Measurements from ENCODE around the gene RPRML. TPM values are rescaled to one million over a fixed set of nuclear protein-coding genes. Genes with fewer than 3 reads are reported as not detected.
"Not testable (repeated sequence)": the region's sequence is repeated elsewhere in the genome, so short reads cannot be mapped to it uniquely, and the experiment has no call there.

RPRML gene
- total RNA-seq, 1 experiment from 2014 or later, result 1.3 TPM

- Histone ChIP-seq H4K5ac (ENCODE audit: insufficient read length, low read depth, low read length) (no peak overlapping the region), H3K79me2 (ENCODE audit: insufficient read depth, low read length) (no peaks in the 10 kb centered on the region), H3K9ac (ENCODE audit: extremely low read depth, insufficient read length, low read length) (no peak overlapping the region), H3K9me3 (ENCODE audit: control insufficient read depth, low read depth, low read length) (no peaks in the 10 kb centered on the region), H2BK20ac (ENCODE audit: low read depth, low read length, poor library complexity, severe bottlenecking) (no peak overlapping the region), H3K79me1 (ENCODE audit: insufficient read depth, low read depth, low read length, poor library complexity, severe bottlenecking) (no peaks in the 10 kb centered on the region), H4K20me1 (ENCODE audit: control insufficient read depth, insufficient read depth, insufficient read length) (no peaks in the 10 kb centered on the region), H2BK15ac (ENCODE audit: low read depth, low read length) (no peak overlapping the region), H3K27me3 (ENCODE audit: insufficient read depth, low read length) (no peaks in the 10 kb centered on the region), H3T11ph (ENCODE audit: low read length) (no peak overlapping the region), H2BK5ac (ENCODE audit: insufficient read length, low read length) (no peak overlapping the region), H3K23me2 (ENCODE audit: insufficient read length, low read depth, low read length, poor library complexity, severe bottlenecking) (no peaks in the 10 kb centered on the region), H2AFZ (ENCODE audit: low read length) (no peak overlapping the region), H3K27ac (ENCODE audit: insufficient read length, low read depth, low read length) (no peak overlapping the region), H3K4ac (ENCODE audit: low read depth, low read length) (no peak overlapping the region), H2BK120ac (ENCODE audit: low read depth, low read length, poor library complexity, severe bottlenecking) (no peak overlapping the region), H3K14ac (ENCODE audit: insufficient read depth, low read length) (no peak overlapping the region; the same call in 1 of the 2 replicates), H3K4me2 (ENCODE audit: insufficient read depth, insufficient read length, low read length) (no peak overlapping the region), H4K91ac (ENCODE audit: insufficient read length, low read depth, low read length) (no peak overlapping the region), H2AK5ac (ENCODE audit: insufficient read length, low read length) (no peak overlapping the region), H3K18ac (ENCODE audit: insufficient read length, low read depth, low read length) (no peak overlapping the region), H4K8ac (replicated peaks; ENCODE audit: insufficient read length, low read depth, low read length) (no peak overlapping the region), H2BK12ac (ENCODE audit: insufficient read length, low read depth, low read length) (no peak overlapping the region), H3K56ac (ENCODE audit: insufficient read length, low read depth, low read length) (no peak overlapping the region), H3K23ac (ENCODE audit: insufficient read length, low read depth, low read length) (no peak overlapping the region), H3K4me1 (ENCODE audit: insufficient read depth, low read length) (no peaks in the 10 kb centered on the region)
- DNase-seq, result no peak
- no peaks in the 10 kb centered on the region for H3K9me3 Mint-ChIP-seq
- TF ChIP-seq, protein P1, sequence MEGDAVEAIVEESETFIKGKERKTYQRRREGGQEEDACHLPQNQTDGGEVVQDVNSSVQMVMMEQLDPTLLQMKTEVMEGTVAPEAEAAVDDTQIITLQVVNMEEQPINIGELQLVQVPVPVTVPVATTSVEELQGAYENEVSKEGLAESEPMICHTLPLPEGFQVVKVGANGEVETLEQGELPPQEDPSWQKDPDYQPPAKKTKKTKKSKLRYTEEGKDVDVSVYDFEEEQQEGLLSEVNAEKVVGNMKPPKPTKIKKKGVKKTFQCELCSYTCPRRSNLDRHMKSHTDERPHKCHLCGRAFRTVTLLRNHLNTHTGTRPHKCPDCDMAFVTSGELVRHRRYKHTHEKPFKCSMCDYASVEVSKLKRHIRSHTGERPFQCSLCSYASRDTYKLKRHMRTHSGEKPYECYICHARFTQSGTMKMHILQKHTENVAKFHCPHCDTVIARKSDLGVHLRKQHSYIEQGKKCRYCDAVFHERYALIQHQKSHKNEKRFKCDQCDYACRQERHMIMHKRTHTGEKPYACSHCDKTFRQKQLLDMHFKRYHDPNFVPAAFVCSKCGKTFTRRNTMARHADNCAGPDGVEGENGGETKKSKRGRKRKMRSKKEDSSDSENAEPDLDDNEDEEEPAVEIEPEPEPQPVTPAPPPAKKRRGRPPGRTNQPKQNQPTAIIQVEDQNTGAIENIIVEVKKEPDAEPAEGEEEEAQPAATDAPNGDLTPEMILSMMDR (conservative IDR thresholded peaks at IDR 0.05), result no peak
- H3K4me3 Mint-ChIP-seq, result no peak overlapping the region
- WGBS (ENCODE audit: extremely low coverage, insufficient read length, low lambda C conversion rate), result no CpG with 5 or more reads among the region's 11 CpGs
- no peak overlapping the region for H3K27ac Mint-ChIP-seq
- peaks cover 0 to 5% of the 10 kb centered on the region in 2 experiments; a peak in 1 of 4 replicates for H3K4me1 Mint-ChIP-seq
- peaks cover 38% of the 10 kb centered on the region for H3K27me3 Mint-ChIP-seq (ENCODE audit: low read depth)
- no peaks in the 10 kb centered on the region for H3K36me3 Mint-ChIP-seq (ENCODE audit: insufficient read depth in 1 of 3, low read depth in 3 of 3)
Measured at GRCh38 chr17:46989637-46990431, 10.8 kb upstream of the RPRML start.

- not testable (repeated sequence) for H3K4me1 Mint-ChIP-seq
Measured at GRCh38 chr17:46987927-46988326, 8.9 kb upstream of the RPRML start.

More at GRCh38 chr17:46987927-46988326, 8.9 kb upstream of the RPRML start:
- H2BK15ac ChIP-seq (ENCODE audit: low read depth, low read length); H3K23me2 ChIP-seq (ENCODE audit: insufficient read length, low read depth, low read length, poor library complexity, severe bottlenecking); H3K36me3 Mint-ChIP-seq (ENCODE audit: insufficient read depth in 1 of 3, low read depth in 3 of 3); H3K4me2 ChIP-seq (ENCODE audit: insufficient read depth, insufficient read length, low read length); H4K8ac ChIP-seq (replicated peaks; ENCODE audit: insufficient read length, low read depth, low read length); H2BK120ac ChIP-seq (ENCODE audit: low read depth, low read length, poor library complexity, severe bottlenecking); H4K5ac ChIP-seq (ENCODE audit: insufficient read length, low read depth, low read length); H2BK20ac ChIP-seq (ENCODE audit: low read depth, low read length, poor library complexity, severe bottlenecking); H3K56ac ChIP-seq (ENCODE audit: insufficient read length, low read depth, low read length); H3K27me3 ChIP-seq (ENCODE audit: insufficient read depth, low read length); H4K91ac ChIP-seq (ENCODE audit: insufficient read length, low read depth, low read length); H2BK12ac ChIP-seq (ENCODE audit: insufficient read length, low read depth, low read length); H2AK5ac ChIP-seq (ENCODE audit: insufficient read length, low read length); H3T11ph ChIP-seq (ENCODE audit: low read length); H3K79me2 ChIP-seq (ENCODE audit: insufficient read depth, low read length); H3K9ac ChIP-seq (ENCODE audit: extremely low read depth, insufficient read length, low read length); H3K4me3 Mint-ChIP-seq; H3K4ac ChIP-seq (ENCODE audit: low read depth, low read length); DNase-seq; H3K27ac Mint-ChIP-seq; H3K14ac ChIP-seq (ENCODE audit: insufficient read depth, low read length); H3K4me1 ChIP-seq (ENCODE audit: insufficient read depth, low read length); H3K23ac ChIP-seq (ENCODE audit: insufficient read length, low read depth, low read length); H3K9me3 ChIP-seq (ENCODE audit: control insufficient read depth, low read depth, low read length); H2AFZ ChIP-seq (ENCODE audit: low read length); H2BK5ac ChIP-seq (ENCODE audit: insufficient read length, low read length); H3K9me3 Mint-ChIP-seq; H3K79me1 ChIP-seq (ENCODE audit: insufficient read depth, low read depth, low read length, poor library complexity, severe bottlenecking); H3K18ac ChIP-seq (ENCODE audit: insufficient read length, low read depth, low read length); H3K27ac ChIP-seq (ENCODE audit: insufficient read length, low read depth, low read length); H4K20me1 ChIP-seq (ENCODE audit: control insufficient read depth, insufficient read depth, insufficient read length): not testable (repeated sequence)
- no CpG with 5 or more reads among the region's 5 CpGs for WGBS (ENCODE audit: extremely low coverage, insufficient read length, low lambda C conversion rate)
- H3K27me3 Mint-ChIP-seq (ENCODE audit: low read depth), result peaks cover 47% of the 10 kb centered on the region

All from H9 (cell line).